Ecto neural progenitor cell (in vitro differentiated cells): ENCODE measurements around the gene CX3CR1.
"Not testable (repeated sequence)": the region's sequence is repeated elsewhere in the genome, so short reads cannot be mapped to it uniquely, and the experiment has no call there.

ENCODE experiments used
- DNase-seq: peaks from one replicate; pipeline ENCODE4 v3.0.0-alpha.2; 2018; ENCODE audit warnings: low spot score

CX3CR1 gene

GRCh38 chr3:39267631-39268548, 11.9 kb downstream of the CX3CR1 start:
- DNase-seq, result peak; percentile 39

GRCh38 chr3:39264053-39264452, 15.8 kb downstream of the CX3CR1 start:
- DNase-seq, result no peak

- DNase-seq, result no peak
Observed at GRCh38 chr3:39263576-39263975, 16.3 kb downstream of the CX3CR1 start.

- DNase-seq, result no peak
Observed at GRCh38 chr3:39262846-39263245, 17.0 kb downstream of the CX3CR1 start.

GRCh38 chr3:39261726-39262125, 18.1 kb downstream of the CX3CR1 start:
- DNase-seq, result no peak

GRCh38 chr3:39260957-39261356, 18.9 kb downstream of the CX3CR1 start:
- no peak for DNase-seq

GRCh38 chr3:39260318-39260717, 19.5 kb downstream of the CX3CR1 start:
- no peak for DNase-seq

- DNase-seq, result peak; percentile 22
Observed at GRCh38 chr3:39255503-39256325, 24.1 kb downstream of the CX3CR1 start.

- DNase-seq, result no peak
Observed at GRCh38 chr3:39254806-39255449, 24.9 kb downstream of the CX3CR1 start.

- peak; percentile 26 for DNase-seq
Observed at GRCh38 chr3:39251576-39251975, 28.3 kb downstream of the CX3CR1 start.

GRCh38 chr3:39250116-39250747, 29.6 kb downstream of the CX3CR1 start:
- peak; percentile 28 for DNase-seq

- DNase-seq, result peak; percentile 22
Observed at GRCh38 chr3:39249453-39250115, 30.3 kb downstream of the CX3CR1 start.

GRCh38 chr3:39241561-39241960, 38.3 kb downstream of the CX3CR1 start:
- DNase-seq, result no peak

GRCh38 chr3:39237027-39237426, 42.8 kb downstream of the CX3CR1 start:
- DNase-seq, result no peak

- DNase-seq, result no peak
Observed at GRCh38 chr3:39234651-39235050, 45.2 kb downstream of the CX3CR1 start.

- no peak for DNase-seq
Observed at GRCh38 chr3:39232859-39233258, 47.0 kb downstream of the CX3CR1 start.

GRCh38 chr3:39230453-39230852, 49.4 kb downstream of the CX3CR1 start:
- DNase-seq, result no peak

GRCh38 chr3:39228496-39228895, 51.3 kb downstream of the CX3CR1 start:
- no peak for DNase-seq

- not testable (repeated sequence) for DNase-seq
Observed at GRCh38 chr3:39227596-39227995, 52.2 kb downstream of the CX3CR1 start.

GRCh38 chr3:39226106-39226741, 53.6 kb downstream of the CX3CR1 start:
- DNase-seq, result no peak

GRCh38 chr3:39224288-39224687, 55.5 kb downstream of the CX3CR1 start:
- DNase-seq, result no peak
